Measurements from ENCODE around the gene FOXC1.

The FOXC1 gene

GRCh38 chr6:1643830-1644445, 34.2 kb downstream of the FOXC1 start:
- no peak for DNase-seq (ENCODE audit: low read depth)

DNA sequence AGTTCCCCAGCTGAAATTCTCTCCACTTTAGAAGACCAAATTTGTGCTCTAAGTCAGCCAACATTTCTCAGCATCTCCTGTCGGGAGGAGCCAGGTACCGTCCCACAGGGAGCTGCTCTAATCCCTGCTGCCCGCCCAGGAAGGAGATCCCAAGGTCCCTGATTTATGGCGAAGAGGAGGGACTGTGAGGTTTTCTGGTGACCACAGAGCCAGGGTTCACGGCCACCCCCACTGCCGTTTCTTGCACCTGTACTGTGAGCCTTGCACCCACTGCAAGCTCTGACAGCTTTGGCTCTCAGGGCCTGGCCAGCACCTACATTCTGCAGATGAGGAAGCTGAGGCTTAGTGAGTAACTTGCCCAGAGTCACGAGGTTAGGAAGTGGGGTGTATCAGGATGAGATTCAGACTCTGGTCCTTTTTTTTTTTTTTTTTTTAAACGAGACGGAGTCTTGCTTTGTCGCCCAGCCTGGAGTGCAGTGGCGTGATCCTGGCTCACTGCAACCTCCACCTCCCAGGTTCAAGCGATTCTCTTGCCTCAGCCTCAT, 34.9 kb downstream of the FOXC1 start:
- DNase-seq (ENCODE audit: low read depth), result no peak

GRCh38 chr6:1645466-1646185, 35.9 kb downstream of the FOXC1 start:
- DNase-seq (ENCODE audit: low read depth), result no peak

GRCh38 chr6:1651362-1651761, 41.6 kb downstream of the FOXC1 start:
- no peak for DNase-seq (ENCODE audit: low read depth)

DNA sequence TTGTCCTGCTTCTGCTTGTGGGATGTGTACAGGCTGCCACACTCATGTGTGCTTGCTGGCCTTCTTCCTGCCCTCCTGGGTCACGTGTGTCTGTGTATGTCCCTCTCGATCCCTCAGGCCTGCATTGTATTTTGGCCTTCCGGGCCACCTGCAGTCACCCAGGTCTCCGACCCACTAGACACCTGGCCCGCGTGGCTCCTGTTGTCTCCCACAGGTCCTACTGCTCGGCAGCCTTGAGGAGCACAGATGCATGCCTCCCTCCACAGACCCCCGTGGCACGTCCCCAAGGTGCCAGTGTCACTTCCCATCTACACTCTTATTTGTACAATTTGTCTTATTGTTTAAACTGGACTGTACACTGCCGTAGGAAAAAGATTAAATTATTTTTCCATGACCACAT, 43.1 kb downstream of the FOXC1 start:
- no peak for DNase-seq (ENCODE audit: low read depth)

DNA sequence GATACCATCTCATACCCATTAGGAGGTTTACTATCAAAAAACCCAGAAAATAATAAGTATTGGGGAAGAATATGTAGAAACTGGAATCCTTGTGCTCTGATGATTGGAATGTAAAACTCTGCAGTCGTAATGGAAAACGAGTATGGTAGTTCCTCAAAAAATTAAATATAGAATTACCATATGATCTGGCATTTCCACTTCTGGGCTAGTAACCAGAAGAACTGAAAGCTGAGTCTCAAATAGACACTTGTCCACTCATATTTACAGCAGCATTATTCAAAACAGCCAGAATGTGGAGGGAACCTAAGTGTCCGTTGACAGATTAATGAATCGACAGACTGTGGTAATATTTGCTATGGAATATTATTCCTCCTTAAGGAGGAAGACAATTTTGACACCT, 44.3 kb downstream of the FOXC1 start:
- no peak for DNase-seq (ENCODE audit: low read depth)

- no peak for DNase-seq (ENCODE audit: low read depth)
Measured at GRCh38 chr6:1657116-1657770, 47.5 kb downstream of the FOXC1 start.

GRCh38 chr6:1657771-1658165, 48.1 kb downstream of the FOXC1 start:
- DNase-seq (ENCODE audit: low read depth), result no peak

GRCh38 chr6:1658212-1659005, 48.7 kb downstream of the FOXC1 start:
- DNase-seq (ENCODE audit: low read depth), result no peak

DNA sequence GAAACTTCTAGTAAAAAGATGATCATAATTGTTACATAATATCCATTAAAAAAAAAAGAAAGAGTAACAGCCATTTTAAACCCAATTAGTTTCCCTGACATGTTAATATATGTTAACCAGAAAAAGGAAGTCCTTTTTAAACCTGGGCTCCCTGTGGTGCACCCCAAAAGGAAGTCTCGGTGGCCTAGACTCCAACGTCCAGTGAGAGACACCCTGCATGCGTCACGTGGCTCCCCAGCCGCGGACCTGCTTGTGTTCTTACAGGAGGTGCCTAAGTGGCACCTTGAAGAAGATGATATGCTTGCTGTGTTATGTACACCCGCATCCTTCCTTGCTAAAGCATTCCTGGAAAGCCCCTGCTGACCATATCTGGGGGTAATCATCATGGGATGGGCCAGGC, 50.1 kb downstream of the FOXC1 start:
- no peak for DNase-seq (ENCODE audit: low read depth)

DNA sequence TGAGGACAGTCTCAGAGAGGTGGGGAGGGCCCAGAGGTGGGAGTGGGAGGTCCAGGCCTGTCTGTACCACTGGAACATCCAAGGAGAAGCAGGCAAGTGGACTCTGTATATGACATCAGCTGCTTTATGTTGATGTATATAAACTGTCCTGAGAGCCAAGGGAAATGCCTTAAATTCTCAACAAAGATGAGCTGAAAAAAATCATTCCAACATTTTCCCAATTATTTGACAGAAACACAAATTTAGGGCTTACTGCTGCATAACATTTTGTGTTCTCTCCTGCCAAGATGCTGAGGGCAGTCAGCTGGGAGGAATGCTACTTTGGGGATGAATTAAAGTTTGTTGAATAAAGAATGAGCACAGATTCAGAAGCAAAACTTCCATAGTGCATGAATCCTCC, 52.8 kb downstream of the FOXC1 start:
- DNase-seq (ENCODE audit: low read depth), result no peak

Data from activated T-cell treated with anti-CD3 and anti-CD28 coated beads for 1 hour (primary cell).